GM11168 (cell line): ENCODE measurements around the gene LDLRAD4.

Experiments used
- in situ Hi-C: fragments of 300-500 bp; cut with MboI; formaldehyde crosslinking; loops from one replicate; pipeline ENCODE4 v1.12.0; 2022; ENCODE audit warnings: low sequenced_read_pairs; ENCODE audit not compliant: unreplicated experiment

Gene LDLRAD4

GRCh38 chr18:13218368-13218991, at the start of gene LDLRAD4:
Gene LDLRAD4 (plus strand): TSS chr18:13218760.
- in situ Hi-C loops: loop anchor here (25.0 kb wide), 2 partner anchors 294 to 419 kb away; no protein-coding TSS in a partner anchor

GRCh38 chr18:13173578-13174145, 44.9 kb upstream of the LDLRAD4 start:
- in situ Hi-C loops: no loop called here

GRCh38 chr18:13175266-13175665, 43.3 kb upstream of the LDLRAD4 start:
- in situ Hi-C loops: no loop called here

- in situ Hi-C loops: no loop called here
Measured at GRCh38 chr18:13175754-13176210, 42.8 kb upstream of the LDLRAD4 start.

GRCh38 chr18:13176847-13177246, 41.7 kb upstream of the LDLRAD4 start:
- in situ Hi-C loops: no loop called here

DNA sequence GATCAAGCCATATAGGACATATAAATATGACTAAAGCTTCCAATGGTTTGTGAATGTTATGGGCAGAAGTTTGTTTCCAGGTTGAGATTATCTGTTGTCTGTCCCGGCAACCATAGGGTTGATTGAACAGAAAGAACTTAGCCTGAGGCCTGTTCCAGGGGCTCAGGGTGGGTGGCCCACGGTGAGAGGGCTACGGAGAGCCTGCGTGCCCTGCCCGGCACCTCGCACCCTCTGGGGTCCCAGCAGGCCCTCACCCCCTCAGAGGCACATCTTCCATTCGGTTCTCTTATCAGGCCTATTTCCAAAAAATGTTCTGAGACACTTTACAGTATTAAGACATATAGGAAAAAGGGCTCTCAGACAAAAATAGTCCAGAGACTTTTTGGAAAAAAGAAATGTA, 40.4 kb upstream of the LDLRAD4 start:
- in situ Hi-C loops: no loop called here

- in situ Hi-C loops: no loop called here
Measured at GRCh38 chr18:13178976-13179375, 39.6 kb upstream of the LDLRAD4 start.

DNA sequence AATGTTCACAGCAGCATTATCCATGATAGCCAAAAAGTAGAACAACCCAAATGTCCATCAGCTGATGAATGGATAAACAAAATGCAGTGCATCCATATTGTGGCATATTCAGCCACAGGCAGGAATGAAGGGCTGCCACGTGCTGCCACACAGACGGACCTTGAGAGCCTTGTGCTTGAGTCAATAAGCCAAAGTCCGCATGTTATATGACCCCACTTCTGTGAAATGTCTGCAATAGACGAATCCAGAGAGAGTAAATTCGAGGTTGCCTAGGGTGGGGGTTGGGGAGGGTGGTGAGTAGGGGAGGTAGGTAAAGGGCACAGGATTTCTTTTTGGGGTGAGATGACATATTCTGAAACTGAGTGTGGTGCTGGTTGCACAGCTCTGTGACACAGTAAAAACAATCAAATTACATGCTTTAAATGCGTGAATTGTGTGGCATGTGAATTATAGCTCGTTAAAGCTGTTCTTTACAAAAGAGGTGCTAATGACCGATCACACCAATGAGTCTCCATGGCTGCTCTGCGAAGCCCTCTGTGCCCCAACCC, 38.9 kb upstream of the LDLRAD4 start:
- in situ Hi-C loops: no loop called here

- in situ Hi-C loops: no loop called here
Measured at GRCh38 chr18:13180614-13181375, 37.8 kb upstream of the LDLRAD4 start.

- in situ Hi-C loops: no loop called here
Measured at GRCh38 chr18:13181765-13182164, 36.8 kb upstream of the LDLRAD4 start.

GRCh38 chr18:13183359-13183758, 35.2 kb upstream of the LDLRAD4 start:
- in situ Hi-C loops: no loop called here

- in situ Hi-C loops: no loop called here
Measured at GRCh38 chr18:13183790-13184189, 34.8 kb upstream of the LDLRAD4 start.

DNA sequence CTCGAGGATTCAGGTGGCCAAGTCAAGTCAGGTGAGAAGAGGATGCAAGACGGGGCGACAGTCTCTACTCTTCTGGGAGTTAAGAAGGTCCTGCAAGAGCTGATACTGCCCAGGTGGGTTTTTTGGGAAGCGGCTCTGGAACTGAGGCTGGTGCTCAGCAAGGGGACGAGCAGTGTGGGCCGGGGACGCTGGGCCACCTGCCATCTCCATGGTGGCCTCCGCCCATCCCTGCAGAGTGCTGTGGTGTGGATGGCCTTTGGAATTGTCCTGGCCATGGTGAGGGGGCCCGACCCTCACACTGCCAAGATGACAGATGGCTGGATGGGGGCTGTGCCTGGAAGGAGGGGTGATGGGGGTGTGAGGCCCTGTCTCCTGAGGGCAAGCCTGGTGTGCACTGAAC, 34.2 kb upstream of the LDLRAD4 start:
- in situ Hi-C loops: no loop called here

DNA sequence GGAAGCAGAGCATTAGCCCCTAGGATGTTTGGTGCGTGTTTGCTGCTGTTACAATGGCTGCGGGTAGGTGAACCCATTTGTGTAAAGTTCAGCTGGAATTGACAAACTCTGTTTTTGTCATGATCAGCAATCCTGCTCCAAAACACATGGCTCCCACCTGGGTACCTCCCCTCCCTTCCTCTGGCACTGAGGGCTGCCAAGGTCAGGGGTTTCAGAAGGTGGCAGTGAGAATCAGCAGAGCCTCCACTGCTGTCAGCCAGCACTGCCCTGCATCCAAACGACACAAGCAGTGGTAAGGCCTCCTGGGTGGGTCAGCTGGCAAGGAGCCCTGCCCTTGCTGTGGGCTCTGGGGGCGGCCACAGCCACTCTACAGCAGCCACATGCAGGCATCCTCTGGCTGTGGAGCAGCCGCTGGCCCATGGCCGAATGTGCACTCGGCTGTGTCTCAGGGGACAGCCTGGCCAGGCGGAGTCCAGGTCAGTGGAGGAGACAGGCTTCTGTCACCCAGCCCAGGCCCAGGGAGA, 32.8 kb upstream of the LDLRAD4 start:
- in situ Hi-C loops: no loop called here

- in situ Hi-C loops: no loop called here
Measured at GRCh38 chr18:13186687-13187086, 31.9 kb upstream of the LDLRAD4 start.

DNA sequence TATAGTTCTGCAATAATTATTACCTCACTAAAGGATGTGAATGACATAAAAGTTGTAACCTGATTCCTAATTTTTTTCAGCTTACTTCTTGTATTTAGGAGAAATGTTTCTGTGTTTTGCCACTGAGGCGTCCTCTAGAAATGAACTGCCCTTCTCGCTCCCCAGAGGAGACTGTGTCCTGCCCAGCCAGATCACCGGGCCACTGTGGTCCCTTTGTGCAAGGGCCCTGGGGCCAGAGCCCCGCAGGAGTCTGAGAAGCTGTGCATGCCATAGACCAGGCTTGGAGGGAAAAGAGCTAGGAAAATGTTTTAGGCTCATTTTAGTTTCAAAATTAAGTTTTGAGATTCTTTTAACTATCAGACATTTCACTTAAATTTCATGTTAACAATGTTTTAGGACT, 31.1 kb upstream of the LDLRAD4 start:
- in situ Hi-C loops: no loop called here

- in situ Hi-C loops: no loop called here
Measured at GRCh38 chr18:13191031-13191430, 27.5 kb upstream of the LDLRAD4 start.

DNA sequence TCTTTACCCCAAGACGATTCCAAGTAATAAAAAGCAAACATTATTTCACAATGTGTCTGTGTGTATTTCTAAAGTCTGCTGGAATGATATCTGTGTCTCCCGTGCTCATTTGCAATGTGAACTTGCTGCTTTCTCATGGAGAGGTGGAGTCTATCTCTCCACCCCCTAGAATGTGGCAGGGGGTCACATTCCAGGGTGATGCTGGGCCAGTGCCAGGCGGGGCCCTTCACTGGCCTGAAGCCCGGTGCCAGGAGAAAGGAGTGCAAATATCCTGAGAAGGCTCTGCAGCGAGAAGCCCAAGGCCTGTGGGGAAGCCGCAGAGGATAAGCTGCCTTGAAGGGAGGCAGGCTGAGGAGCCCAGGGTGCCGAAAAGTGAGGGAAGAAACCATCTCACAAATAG, 26.8 kb upstream of the LDLRAD4 start:
- in situ Hi-C loops: no loop called here

- in situ Hi-C loops: no loop called here
Measured at GRCh38 chr18:13192970-13193369, 25.6 kb upstream of the LDLRAD4 start.

- in situ Hi-C loops: no loop called here
Measured at GRCh38 chr18:13194239-13194638, 24.3 kb upstream of the LDLRAD4 start.

DNA sequence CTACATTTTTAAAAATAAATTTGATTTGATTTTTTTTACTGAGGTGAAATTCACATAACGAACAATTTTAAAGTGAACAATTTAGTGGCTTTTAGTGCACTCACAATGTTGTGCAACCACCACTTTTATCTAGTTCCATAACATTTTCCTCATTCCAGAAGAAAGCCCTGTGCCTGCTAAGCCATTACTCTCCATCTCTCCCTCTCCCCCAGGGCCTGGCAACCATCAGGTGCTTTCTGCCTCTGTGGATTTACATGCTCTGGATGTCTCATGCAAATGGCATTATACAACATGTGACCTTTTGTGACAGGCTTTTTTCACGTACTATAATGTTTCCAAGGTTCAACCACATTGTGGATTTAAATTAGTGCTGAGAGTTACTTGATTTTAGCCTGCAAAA, 19.9 kb upstream of the LDLRAD4 start:
- in situ Hi-C loops: no loop called here
